NCI-H146 treated with DMSO at 0.1 percent for 48 hours (cell line): ENCODE data around the gene EIF4G1.

Experiments used
- DNase-seq: peaks from one replicate; lab custom pipeline; 2025; ENCODE audit not compliant: unreplicated experiment; lab: John Stamatoyannopoulos, UW

The EIF4G1 gene

GRCh38 chr3:184349563-184350470 is 35.4 kb downstream of the EIF4G1 start:
- no peak for DNase-seq

GRCh38 chr3:184350618-184351017 is 36.2 kb downstream of the EIF4G1 start:
- DNase-seq = no peak

- no peak for DNase-seq
Measured at GRCh38 chr3:184351511-184352148, 37.2 kb downstream of the EIF4G1 start.

- DNase-seq = no peak
Measured at GRCh38 chr3:184352149-184352785, 37.9 kb downstream of the EIF4G1 start.

GRCh38 chr3:184352897-184353545 is 38.6 kb downstream of the EIF4G1 start:
- DNase-seq = no peak

- no peak for DNase-seq
Measured at GRCh38 chr3:184353546-184353941, 39.1 kb downstream of the EIF4G1 start.

GRCh38 chr3:184354121-184354728 is 39.8 kb downstream of the EIF4G1 start:
- DNase-seq = no peak

GRCh38 chr3:184354754-184355153 is 40.3 kb downstream of the EIF4G1 start:
- no peak for DNase-seq

- no peak for DNase-seq
Measured at GRCh38 chr3:184355261-184356040, 41.0 kb downstream of the EIF4G1 start.

GRCh38 chr3:184357248-184358123 is 43.1 kb downstream of the EIF4G1 start:
- DNase-seq = no peak

- no peak for DNase-seq
Measured at GRCh38 chr3:184358124-184358767, 43.8 kb downstream of the EIF4G1 start.

GRCh38 chr3:184358921-184359350 is 44.5 kb downstream of the EIF4G1 start:
- no peak for DNase-seq

- no peak for DNase-seq
Measured at GRCh38 chr3:184359610-184360009, 45.2 kb downstream of the EIF4G1 start.

GRCh38 chr3:184360070-184360928 is 45.9 kb downstream of the EIF4G1 start:
- DNase-seq = no peak

GRCh38 chr3:184360929-184361531 is 46.6 kb downstream of the EIF4G1 start:
- no peak for DNase-seq

GRCh38 chr3:184361532-184361931 is 47.1 kb downstream of the EIF4G1 start, which contains the start of the genes CLCN2 and POLR2H:
TSS of gene CLCN2 (minus strand) at chr3:184361605. CDS start at chr3:184361479, 126 bp downstream.
TSS of gene POLR2H (plus strand) at chr3:184361710. CDS start at chr3:184363493, 1,783 bp downstream.
- peak; percentile 66 for DNase-seq
